Activated CD4-positive, CD25-positive, alpha-beta regulatory T cell treated with anti-CD3 and anti-CD28 coated beads, Interleukin-2, amount 50 U/mL, for 72 hours (primary cell): Measurements from ENCODE around the gene DHX35.
"Not testable (repeated sequence)": the region's sequence is repeated elsewhere in the genome, so short reads cannot be mapped to it uniquely, and the experiment has no call there.

ENCODE experiments used
- DNase-seq: peaks from one replicate; pipeline ENCODE4 v3.0.0; 2021

Gene DHX35

DNA sequence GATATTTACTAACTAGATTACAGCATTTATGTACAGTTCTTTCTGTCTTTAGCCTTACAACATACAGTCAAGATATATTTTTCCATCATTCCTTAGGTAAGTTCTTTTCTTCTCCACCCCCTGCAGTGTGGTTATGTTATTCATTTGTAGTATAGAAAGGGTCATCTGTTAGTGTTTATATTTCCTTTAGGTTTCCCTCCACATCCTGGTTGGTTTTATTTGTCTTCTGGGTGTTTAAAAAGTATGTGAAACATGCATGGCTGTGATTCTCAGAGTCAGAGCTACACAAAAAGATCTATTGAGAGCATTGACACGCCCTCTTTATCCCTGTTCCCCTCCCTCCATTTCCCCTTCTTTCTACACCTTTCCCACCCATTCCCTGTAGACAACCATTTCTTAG is 20.1 kb downstream of the DHX35 start:
- DNase-seq = no peak

DNA sequence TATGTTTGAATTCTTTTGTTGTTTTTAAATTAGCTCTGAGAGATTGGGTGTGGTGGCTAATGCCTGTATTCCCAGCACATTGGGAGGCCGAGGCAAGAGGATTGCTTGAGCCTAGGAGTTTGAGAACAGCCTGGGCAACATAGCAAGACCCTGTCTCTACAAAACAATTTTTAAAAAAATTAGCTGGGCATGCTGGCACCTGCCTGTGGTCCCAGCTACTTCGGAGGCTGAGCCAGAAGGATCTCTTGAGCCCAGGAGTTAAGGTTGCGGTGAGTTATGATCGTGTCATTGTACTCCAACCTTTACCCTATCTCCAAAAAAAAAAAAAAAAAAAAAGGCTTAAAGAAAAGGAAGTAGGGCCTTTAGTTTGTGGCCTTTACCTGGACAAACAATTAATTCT is 22.9 kb downstream of the DHX35 start:
- DNase-seq = no peak

DNA sequence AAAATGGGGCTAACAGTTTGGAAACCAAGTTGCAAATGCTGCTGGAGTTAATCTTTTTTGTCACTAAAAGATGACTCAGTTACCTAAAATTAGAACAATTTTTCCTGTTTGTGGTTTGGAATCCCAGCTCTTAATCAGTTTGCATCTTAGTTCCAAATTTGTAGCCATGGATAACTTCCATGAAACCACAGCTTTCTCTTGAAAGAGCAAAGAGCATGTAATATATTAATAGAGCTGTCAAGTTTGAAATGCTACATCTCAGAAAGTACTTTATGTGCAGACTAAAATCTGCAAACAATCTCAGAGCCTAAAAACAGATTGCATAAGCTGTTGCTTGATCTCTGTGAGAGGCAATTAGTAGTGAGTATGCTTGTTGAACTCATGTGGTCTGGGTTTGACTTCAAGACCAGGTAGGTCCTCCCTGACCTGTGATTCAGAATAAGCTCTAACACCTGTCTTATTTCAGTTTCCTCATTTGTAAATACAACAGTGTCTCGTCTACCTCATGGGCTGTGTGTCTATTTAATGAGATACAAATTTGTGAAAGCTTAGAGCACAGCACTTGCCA is 23.5 kb downstream of the DHX35 start:
- no peak for DNase-seq

DNA sequence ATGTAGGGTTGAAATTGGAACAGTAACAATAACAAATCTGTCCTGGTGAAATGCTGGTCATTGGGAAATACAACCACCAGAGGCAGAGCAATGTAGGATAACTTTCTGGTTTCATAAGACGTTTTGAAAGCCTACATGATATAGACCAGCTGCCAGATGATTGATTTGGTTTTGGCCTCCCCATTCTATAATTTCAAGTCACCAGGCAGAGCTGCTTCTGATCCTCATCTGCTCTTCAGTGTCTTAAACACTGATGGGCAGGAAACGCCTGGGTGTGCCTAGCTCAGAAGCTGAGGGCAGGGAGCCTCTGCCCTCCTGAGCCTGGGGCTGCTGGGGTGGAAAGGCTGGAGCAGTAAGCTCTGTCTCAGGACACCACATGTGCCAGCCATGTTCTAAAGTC is 24.5 kb downstream of the DHX35 start:
- no peak for DNase-seq

DNA sequence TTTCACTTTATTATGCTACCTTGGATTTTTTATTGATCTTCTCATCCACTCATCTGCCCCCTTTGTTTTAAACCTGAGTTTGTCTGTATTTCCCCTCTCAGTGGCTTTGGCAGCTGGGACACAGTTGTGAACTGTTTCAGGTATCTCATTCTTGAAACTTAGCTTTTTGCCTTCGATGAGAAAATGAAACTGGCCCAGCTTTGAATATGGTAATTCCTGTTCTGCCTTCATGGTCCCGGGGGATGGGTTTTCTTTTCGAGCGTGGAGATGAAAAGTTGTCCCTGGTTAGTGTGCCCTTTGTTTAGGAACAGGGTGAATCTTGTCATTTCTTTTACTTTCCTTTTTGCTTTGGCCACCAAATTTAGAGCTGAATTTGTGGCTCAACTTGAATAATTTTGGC is 25.6 kb downstream of the DHX35 start:
- no peak for DNase-seq

DNA sequence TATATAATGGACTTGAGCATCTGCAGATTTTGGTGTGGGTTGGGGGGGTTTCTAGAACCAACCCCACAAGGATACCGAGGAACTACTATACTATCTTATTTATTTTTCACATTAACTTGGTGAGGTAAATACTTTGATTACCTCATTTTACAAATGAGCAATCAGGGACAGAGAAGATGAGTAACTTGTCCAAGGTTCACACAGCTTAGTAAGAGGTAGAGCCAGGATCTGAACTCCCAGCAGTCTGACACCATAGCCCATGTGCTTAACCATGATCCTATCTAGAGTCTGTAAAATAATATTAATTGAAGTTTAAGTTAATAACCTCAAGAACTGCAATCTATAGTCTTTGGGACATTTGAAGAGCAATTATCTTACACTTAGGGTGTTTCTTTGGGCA is 28.6 kb downstream of the DHX35 start:
- DNase-seq = no peak

DNA sequence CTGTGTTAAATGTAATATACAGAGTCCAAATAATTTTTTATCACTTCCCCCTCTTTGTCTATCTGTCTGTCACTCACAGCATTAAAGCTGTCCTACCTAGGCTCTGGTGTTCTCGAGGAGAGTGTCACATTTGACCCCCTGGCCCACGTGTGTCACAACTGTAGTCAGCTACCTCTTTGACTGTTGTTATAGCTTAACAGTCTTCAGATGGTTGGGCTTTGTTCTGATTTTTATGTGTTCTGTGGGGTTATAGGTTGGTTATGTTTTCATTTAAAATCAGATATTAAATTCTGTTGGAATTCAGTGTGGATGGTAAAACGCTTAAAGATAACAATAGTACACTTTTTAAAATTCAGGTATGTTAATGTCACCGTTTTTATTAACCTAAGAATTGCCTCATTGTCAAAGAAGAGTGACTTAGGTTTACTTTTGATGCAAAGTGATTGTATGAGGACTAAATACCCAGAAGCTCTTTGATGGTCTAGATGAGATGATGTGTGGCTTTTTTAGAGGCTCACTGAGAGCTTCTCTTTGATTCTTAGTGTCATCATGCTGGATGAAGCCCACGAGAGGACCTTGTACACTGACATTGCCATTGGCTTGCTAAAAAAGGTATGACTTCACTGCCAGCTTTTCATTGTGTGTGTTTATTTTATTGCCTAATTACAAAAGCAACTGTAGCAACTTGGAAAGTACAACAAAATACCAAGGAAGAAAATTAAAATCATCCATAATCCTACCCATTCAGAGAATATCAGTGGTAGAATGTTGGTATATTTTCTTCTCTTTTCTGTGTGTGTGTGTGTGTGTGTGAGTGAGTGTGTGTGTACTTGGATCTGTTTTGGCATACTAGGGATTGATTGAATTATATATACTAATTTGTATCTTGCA is 29.9 kb downstream of the DHX35 start:
- no peak for DNase-seq

DNA sequence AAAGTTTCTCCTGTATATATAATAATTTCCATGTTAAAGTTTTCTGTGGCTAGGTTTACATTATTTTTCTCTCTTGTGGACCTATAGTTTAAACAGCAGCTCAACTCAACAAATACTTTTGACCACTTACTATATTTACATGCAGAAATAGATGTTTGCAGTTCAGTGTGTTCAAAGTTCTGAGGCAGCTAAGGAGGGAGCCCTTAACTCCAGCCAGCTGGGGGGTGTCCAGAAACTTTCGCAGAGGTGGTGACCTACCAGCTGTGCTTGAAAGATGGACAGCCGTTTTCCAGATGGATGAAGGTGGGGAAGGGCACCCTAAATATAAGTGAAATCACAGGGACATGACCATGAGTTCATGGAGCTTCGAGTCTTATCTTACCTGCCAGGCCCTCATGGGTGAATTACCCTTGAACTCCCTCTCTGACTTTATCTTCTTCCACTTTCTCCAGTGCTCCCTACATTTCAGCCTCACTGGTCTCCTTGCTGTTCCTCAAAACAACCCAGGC is 33.4 kb downstream of the DHX35 start:
- no peak for DNase-seq

DNA sequence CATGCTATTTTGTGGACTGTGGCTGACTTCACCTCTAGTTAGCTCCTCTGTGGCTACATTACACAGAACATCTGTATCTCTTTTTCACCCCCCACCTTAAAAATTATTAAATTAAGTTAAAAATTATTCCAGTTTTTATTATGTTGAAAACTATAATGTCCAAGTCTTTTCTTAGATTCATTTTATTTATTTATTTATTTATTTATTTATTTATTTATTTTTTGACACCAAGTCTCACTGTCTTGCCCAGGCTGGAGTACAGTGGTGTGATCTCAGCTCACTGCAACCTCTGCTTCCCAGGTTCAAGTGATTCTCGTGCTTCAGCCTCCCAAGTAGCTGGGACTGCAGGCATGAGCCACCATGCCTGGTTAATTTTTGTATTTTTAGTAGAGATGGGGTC is 34.7 kb downstream of the DHX35 start:
- DNase-seq = not testable (repeated sequence)

DNA sequence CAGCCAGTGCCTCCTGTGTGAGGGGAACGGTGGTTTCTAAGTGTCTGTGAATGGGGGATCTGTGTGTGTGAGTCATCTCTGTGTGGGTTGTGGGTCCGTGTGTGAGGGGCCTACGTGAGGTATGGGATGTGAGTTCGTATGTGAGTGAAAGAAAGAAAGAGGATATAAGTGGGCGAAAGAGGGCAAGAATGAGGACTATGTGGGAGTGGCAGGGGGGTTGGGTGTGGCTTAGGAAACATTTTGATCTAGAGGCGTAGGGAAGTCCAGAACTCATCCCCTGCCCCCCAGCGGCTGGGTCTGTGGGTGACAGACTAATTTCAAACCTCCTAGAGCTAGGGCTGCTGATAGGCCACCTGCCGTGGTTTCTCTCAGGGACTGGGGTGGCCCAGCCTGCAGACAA is 35.5 kb downstream of the DHX35 start:
- peak; percentile 34 for DNase-seq

DNA sequence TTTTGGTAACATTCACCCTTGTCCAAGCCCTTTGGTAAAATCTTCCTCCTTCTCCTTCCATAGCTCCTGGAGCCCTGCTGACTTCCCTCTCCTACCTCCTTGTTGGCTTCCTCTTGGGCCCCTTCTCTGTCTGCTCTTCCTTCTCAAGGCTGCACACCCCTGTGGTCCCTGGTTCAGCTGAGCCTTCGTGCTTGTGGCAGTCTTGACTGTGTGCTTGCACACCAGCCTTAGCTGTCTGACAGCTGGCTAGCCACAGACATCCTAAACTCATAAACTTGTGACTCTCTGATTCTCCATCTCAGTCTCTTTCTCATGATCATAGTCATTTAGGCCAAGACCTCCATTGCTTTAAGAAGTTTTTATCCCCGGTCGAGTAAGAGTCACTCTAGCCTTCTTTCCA is 37.1 kb downstream of the DHX35 start:
- no peak for DNase-seq

DNA sequence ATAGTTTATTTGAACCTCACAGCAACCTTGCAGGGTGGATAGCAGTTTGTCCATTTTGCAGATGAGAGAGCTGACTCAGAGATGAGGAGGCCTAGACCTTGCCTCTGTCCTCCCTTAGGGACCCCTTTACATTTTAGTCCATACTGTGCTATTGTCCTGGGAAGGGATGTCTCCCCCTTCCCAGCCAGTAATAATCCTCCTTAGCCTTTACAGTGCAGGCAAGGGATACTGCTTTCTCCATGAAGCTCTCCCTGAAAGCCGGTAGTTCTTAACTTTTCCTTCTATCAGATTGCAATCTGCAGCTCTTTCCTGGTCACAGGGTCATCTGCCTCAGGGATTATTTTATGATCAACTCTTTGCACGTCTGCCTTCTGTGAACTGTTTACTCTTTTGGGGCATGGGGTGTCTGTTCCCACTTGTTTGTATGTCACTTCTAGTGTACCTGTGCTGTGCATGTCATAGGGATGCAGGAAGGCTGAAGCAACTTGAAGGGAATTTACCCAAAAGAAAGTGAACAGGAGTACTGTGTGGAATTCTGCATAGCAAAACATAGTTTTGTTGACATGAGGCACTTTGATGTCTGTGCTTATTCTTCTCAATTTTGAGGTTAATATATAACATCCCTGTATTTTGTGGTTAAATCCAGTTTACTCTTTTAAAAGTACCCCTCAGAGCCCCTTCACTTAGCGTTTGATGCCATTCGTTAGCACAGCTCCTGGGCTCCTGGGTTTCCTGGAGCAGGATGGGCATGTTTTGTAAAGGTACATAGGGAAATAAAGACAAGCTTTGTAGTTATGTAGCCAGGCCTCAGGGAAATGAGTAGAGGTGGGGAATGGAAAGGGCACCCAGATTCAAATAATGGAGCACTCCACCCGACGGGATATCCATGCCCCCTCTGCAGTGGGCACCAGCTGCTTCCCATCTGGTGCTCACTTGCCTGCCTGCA is 38.1 kb downstream of the DHX35 start:
- DNase-seq = no peak

DNA sequence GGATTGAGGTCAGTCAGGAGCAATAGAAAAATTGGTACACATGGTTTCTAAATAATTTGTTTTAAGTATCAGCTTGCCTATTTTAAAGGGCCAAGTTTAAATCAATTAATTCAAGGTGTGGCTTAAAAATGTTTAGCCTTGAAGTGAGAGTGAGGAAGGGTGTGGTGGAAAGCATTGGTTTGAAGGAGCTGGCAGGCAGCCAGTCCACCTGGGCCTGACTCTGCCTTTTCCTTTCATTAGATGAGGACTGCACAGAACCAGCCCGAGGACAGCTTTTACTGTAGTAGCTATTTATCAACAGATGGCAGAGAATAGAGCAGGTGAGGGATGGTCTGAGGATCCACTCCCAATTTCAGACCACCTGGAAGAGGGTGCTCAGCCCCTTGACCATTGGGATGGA is 42.4 kb downstream of the DHX35 start:
- no peak for DNase-seq

DNA sequence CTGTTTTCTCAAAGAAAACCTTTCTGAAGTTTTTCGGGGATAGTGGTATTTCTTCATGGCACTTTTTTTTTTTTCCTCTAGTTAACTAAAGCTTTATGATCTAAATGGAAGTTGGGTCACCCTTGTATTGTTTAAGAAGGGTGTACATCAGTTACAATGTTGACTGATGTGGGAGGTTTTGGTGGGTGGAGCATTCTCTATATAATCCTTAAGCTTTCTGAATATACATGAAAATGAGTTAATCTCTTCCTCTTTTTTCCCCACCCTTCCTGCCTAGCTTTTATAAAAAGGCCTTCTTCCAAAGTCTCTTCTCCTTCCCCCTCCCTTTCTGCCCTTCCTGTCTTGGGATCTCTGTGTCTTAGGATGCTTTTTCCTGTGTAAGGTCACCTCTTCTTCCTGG is 47.2 kb downstream of the DHX35 start:
- DNase-seq = no peak

DNA sequence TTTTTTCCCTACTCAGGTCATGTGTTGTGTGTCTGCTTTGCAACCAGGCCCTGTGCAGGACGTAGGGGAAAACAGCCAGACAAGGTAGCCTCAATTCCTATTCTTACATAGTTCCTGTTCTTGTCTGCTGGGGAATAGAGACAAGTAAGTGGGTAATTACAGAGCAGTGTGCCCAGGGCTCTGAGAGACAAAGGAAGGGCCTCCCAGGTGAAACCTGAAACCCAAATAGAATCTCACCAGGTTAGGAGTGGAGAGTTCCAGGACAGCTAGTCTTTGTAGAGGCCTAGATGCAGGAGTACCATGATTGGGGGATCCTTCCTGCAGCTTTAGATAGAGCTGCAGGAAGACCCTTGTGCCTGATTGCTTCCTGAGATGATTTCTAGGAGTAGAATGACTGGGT is 48.4 kb downstream of the DHX35 start:
- DNase-seq = no peak

DNA sequence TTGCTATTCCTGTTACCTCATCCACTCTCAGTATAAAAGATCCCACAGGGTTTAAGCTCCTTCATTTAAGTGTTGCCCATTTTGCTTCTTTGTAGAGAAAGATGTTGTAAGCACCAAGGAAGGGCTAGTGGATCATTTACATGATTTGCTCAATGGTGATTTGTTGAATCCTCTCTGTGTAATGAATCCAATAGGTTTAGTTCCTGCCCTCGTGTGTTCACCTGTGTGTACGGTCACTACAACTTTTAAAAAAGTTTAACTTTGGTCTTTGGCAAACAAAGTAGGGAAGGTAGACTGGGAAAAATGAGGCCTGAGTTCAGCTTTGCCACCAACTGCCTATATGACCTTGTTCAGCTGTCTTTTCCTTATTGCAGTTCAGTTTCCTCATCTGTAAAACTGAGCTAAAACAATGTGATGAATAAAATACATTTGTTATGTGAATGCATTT is 51.5 kb downstream of the DHX35 start:
- DNase-seq = no peak

DNA sequence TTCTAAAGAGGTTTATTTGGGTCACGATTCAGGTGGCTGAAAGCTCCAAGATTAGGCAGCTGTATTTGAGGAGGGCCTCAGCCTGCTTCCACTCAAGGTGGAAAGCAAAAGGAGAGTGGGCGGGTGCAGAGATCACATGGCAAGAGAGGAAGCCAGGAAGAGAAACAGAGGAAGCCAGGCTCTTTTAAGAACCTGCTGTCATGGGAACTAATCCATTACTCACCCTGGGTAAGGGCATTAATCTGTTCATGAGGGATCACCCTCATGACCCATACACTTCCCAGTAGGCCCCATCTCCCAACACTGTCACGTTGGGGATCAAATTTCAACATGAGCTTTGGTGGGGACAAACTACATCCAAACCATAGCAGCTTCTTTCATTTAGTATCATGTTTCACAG is 53.9 kb downstream of the DHX35 start:
- DNase-seq = no peak

DNA sequence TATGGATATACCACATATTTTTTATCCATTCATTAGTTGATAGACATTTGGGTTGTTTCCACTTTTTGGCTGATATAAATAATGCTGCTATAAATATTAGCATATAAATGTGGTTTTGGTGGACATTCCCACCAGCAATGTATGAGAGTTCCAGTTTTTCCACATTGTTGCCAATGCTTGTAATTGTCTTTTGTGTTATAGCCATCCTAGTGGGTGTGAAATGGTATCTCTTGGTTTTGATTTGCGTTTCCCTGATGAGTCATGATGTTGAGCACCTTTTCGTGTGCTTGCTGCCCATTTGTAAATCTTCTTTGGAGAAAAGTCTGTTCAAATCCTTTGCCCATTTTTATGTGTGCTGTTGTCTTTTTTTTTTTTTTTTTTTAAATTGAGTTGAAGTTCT is 54.4 kb downstream of the DHX35 start:
- no peak for DNase-seq

DNA sequence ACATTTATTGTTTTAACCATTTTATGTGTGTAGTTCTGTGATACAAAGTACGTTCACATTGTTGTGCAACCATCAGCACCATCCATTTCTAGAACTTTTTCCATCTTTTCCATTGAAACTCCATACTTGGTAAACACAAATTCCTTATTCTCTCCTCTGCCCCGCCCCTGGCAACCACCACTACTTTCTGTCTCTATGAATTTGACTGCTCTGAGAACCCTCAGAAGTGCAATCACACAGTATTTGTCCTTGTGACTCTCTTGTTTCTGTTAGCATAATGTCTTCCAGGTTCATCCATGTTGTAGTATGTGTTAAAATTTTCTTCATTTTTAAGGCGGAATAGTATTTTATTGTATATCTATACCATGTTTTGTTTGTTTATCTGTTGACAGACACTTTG is 56.9 kb downstream of the DHX35 start:
- DNase-seq = no peak

DNA sequence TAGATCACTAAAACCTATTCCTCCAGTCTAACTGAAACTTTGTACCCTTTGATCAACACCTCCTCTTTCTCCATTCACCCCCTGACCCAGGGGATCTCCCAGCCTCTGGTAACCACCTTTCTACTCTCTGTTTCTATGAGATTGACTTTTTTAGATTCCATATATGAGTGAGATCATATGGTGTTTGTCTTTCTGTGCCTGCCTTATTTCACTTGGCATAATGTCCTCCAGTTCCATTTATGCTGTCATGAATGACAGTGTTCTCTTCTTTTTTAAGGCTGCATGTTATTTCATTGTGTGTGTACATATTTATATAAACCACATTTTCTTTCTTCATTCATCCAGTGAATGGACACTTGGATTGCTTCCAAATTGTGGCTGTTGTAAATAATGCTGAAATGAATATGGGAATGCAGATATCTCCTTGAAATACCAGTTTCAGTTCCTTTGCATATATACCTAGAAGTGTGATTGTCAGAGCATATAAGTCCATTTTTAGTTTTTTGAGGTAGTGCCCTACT is 57.7 kb downstream of the DHX35 start:
- no peak for DNase-seq

DNA sequence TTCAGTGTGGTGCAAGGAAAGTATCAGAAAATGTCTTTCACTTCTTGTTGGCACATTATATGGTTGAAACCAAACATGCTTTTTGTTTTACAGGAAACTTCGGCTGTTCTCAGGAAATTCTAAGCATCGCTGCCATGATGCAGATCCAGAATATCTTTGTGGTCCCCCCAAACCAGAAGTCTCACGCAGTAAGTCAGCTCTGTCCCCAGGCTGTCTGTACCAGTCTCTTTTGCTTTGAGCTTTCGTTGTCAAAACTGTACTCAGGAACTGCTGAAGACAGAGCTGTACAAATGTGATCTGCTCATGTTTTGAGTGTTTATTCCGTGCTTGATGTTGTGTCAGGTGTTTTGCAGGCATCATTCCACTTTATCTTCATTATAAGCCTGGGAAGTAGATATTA is 59.6 kb downstream of the DHX35 start:
- DNase-seq = no peak

DNA sequence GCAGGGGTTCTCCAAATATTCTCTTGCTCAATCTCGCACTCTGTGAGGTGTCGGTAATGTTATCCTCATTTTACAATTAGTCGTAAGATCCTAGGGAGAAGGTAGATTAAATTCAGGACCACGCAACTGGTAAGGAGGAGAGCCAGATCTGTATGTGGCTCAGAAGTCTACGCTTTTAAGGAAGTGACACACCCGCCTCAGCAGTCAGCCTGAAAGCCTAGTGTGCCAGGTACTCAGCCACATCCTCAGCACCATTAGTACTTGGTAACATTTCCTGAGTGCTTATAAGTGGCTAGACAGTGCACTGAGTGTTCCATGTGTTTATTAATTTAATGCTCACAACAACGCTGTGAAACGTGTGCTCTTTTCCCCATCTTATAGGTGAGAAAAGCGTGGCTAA is 63.7 kb downstream of the DHX35 start:
- no peak for DNase-seq

DNA sequence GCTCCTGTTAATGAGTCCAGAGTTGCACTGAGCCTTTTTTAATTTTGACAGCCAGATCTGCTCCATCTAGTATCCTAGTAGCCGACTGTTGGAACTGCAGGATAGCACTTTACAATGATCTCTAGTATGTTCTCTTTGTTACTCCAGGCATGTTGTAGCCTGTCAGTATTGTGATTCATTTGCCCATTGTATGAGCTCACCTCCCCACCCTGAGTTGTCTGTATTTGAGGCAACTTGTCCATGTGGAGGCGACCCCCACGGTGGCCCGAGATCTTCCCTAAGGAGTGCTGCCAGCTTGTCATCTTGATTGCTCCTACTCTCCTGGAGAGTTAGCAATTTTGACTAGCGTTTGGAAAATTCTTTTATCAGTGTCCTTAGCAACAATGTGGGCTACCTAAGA is 67.2 kb downstream of the DHX35 start:
- no peak for DNase-seq
